ENCODE measurements around the gene ERG.

The ERG gene

DNA sequence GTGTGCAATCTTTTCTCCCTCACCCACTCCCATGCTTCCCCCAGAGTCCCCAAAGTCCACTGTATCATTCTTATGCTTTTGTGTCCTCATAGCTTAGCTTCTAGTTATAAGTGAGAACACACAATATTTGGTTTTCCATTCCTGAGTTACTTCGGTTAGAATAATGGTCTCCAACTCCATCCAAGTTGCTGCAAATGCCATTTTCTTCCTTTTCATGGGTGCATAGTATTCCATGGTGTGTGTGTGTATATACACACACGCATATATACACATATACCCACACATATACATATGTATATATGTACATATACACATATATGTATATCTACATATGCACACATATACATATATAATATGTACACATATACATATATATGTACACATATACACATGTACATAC, 69.3 kb downstream of the ERG start:
- DNase-seq: no peak

- DNase-seq: no peak
These were observed 70.1 kb downstream of the ERG start for GRCh38 chr21:38428211-38428610.

GRCh38 chr21:38424305-38425019, 73.8 kb downstream of the ERG start:
- no peak for DNase-seq

DNA sequence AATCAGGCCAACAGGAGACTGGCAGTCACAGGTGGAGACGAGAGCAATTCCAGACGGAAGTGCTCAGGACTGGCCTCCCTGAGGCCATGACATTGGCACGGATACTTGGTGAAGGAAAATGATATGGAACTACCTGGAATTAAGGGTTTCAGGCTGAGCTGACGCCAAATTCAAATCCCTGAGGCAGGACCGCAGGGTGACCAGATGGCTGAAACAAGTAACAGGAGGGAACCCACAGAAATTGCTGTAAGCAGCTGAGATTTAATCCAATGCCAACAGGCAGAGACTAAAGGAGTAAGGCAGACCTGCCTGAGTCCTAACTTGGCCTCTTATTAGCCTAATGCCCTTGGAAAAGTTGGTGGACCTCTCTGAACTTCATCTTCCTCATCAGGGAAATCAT, 76.2 kb downstream of the ERG start:
- DNase-seq: no peak

GRCh38 chr21:38420140-38420539, 78.1 kb downstream of the ERG start:
- DNase-seq: no peak

DNA sequence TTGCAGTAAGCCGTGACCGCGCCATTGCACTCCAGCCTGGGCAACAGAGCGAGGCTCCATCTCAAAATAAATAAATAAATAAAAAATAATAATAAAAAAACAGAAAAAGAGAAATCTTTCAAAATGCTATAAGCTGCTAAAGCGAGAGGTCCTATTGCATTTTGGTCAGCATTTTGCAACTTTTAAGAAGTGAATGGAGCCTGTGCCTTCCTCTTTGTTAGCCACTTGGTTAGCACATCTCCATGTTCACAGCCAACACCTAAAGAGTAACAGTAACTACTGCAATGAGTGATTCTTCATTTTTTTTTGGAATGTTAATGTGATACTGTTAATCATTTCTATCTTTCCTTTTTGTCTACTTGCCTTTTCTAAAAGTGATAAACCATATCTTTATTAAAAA, 80.6 kb downstream of the ERG start:
- DNase-seq: no peak

DNA sequence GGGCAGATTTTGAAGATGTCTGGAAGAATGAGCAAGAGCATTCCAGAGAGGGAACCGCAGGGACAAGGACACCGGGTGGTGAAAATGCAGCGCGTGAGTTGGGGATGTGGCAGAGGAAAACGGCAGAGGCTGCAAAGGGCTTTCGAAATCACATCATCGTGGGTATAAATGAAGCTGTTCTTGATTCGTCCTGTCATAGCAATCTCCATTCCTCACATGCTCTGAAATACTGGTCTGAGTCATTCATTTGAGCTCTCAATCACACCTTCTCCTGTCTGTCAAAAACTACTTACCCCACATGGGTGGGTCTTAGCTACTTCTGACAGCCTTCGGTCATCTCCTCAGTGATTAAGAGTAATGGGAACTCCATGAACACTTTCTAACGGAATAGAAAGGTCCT, 81.5 kb downstream of the ERG start:
- DNase-seq: no peak

DNA sequence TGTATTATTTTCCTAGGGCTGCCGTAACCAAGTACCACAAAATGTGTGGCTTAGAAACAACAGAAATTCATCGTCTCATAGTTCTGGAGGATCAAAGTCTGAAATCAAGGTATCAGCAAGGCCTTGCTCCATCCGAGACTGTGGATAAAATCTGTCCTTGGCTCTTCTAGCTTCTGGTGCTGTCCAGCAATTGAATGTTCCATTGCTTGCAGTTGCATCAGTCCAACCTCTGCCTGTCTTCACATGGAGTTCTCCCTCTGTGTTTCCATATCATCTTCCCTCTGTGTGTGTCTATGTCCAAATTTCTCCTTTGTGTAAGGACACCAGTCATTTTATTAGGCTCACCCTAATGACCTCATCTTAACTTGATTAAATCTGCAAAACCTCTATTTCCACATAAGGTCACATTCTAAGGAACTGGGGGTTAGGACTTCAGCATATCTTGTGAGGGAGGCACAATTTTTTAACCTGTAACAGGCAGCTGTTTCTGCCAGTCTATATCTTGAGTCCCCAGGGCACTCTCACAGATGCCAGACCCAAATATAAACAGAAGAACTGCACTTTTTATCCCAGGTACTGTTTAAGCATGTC, 84.2 kb downstream of the ERG start:
- DNase-seq: no peak

- no peak for DNase-seq
These were observed 87.8 kb downstream of the ERG start for GRCh38 chr21:38410466-38410865.

DNA sequence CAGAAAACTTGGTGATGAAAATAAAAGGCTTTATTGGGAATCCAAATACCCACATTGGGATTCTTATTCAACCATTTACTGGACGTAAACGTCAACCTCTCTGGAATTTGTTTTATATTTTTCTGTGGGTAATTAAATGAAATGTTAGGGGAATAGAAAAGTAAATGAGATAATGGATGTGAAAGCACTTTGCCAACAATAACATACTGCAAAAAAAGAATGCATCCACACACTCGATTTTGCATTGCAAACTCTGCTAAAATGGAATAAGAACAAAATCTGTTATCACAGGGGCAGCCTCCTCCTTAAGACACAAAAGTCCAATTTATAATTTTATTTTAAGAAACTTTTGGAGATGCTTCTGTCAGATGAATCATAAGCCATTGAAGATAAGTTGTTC, 88.4 kb downstream of the ERG start:
- DNase-seq: no peak

DNA sequence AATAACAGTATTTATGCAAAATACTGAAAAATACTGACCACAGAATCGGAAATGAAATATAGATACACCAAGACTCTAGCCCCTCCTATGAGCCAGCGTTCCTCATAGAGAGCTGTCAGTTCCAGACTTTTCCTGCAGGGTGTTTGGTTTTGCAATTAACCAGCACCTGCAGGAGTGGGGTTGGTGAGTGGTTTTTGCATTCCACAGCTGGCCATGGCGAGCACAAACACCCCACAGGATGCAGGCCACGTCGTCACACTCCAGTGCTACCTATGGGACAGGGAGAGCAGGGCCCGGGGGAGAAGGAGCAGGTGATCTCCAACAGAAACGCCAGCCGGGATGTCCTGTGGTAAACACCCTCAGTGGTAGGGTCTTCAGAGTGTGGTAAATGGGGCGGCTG, 94.1 kb downstream of the ERG start:
- DNase-seq: no peak

- DNase-seq: no peak
These were observed 95.5 kb downstream of the ERG start for GRCh38 chr21:38402795-38403194.

DNA sequence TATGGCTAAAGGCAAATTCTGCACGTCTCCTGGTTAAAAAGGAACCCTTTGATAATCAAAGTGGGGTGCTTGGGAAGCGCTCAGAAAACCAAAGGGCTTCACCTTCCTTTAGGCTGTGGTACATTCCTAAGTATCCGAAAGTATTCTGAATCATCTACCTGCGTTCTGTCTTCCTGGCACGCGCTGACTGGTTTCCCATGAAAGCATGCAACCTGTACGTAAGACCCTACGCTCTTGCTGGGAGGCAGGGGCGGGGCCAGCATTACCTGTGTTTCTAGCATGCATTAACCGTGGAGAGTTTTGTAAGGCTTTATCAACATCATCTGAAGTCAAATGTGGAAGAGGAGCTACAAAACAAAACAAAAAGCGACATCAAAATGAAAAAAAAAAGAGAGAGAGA, 96.0 kb downstream of the ERG start:
- no peak for DNase-seq

- no peak for DNase-seq
These were observed 96.9 kb downstream of the ERG start for GRCh38 chr21:38401191-38401926.

GRCh38 chr21:38400195-38400919, 97.9 kb downstream of the ERG start:
- no peak for DNase-seq

DNA sequence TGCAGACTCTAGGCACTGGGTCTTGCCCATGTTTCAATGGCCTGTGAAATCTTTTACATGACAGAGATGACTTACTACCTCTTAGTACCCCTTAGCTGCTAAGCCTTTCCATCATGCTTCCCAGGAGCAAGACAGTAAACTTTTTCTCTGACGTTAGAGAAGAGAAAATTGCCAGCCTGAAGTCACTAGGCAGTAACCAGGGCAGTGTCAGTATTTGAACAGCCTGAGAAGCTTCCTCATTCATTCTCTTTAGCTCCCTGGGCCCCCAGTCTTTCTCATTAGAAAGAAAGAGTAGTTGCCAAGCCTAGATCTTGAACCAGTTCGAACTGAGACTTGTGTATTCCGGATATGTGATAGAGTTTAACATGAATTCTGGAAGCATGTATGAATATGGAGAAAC, 99.2 kb downstream of the ERG start:
- no peak for DNase-seq

DNA sequence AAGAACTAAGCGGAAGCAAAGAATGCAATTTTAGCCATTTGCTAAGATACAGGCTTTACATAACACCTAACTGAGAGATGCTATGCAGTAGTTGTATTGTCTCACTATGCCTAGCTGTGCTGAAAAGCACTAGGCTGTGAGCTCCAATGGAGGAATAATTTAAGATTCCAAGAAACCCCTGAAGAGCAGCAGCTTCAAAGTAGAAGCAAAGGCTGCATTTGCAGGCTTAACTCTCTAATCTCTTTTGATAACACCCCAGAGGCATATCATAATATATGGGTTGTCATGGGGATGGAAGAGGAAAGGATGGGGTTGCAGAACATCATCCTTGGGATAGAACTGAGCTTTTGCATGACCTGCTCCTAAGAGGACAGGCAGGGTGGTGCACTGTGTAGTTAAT, 102.0 kb downstream of the ERG start:
- no peak for DNase-seq

DNA sequence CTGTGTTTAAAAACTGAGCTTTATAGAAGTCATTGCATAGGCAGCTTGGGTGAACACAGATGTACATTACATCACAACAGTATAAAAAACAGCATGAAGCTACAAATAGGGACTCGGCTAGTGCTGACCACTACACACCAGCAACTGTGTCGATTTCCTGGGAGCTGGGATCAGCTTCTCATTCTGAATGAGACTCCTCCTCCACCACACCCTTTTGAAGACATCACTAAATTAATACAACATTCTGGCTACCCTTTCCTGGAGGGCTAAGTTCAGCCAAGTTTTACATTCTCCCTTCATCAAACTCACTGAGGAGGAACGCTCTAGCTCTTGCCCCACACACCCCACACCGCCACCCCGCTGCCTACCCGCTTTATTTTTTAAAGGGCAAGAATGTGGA, 102.7 kb downstream of the ERG start:
- no peak for DNase-seq

GRCh38 chr21:38392661-38393060, 105.6 kb downstream of the ERG start:
- DNase-seq: no peak

DNA sequence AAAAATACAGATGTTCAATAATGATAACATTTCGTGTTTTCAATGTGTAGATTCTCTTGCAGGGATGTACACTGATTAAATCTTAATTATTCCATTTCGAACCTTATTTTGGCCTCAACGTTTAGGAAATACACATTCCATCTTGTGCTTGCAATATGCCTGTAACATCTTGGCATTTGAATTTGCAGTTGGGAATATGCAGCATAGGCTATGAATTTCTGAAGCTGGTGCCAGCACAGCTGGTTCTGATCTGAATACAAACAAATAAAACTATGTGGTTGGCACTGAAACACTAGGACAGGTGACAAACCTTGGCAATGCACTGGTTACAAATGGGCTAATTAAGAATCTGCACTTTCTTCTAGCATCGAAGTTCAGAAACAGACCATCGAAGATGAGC, 108.4 kb downstream of the ERG start:
- no peak for DNase-seq

DNA sequence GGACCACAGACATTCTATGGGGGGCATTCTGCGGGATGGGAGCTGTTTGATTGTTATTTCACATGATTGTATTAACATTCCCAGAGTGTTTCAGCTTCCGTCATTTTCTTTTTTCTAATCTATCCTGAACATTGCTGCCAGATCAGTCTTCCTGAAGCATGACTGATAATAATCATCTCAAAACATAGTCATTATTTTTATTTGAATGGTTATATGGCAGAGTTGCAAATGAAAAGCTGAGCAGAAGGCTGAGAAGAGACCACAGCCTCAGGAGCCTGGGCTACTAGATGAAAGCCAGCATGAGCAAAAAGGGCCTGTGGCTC, 109.0 kb downstream of the ERG start:
- DNase-seq: no peak

- no peak for DNase-seq
These were observed 109.5 kb downstream of the ERG start for GRCh38 chr21:38388647-38389353.

DNA sequence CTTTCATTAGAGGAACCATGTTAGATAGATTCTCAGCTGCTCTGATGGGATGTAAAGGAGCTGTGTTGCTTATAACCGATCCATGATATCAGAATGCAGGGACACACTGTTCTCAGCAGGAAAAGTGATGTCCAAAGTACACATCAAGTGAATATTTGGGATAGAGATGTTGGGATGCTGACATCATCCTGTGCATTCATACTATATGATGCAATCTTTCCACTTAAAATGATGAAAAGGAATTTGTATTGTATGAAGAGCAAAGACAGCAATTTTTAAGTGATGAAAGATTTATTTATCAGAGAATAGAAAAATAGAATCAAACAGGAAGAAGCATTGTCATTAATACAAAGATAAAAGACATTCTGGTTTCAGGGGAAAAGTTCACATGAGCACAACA, 110.1 kb downstream of the ERG start:
- DNase-seq: no peak

Data from inflammatory macrophage treated with lipopolysaccharide for 4 hours (primary cell).